Subcutaneous abdominal adipose tissue (tissue), 5 donors: ENCODE data around the gene DSCAML1.

Experiments used
- H3K27ac ChIP-seq: one replicate; pipeline ENCODE4 v1.7.0; 2013; ENCODE audit warnings: low read depth, mild to moderate bottlenecking, inconsistent platforms, low read length, moderate library complexity
- H3K27me3 ChIP-seq, 5 donors: one replicate each; pipeline ENCODE4 v1.7.0; 2013; ENCODE audit warnings: low read length in 5 of 5, inconsistent platforms in 1 of 5; ENCODE audit not compliant: control insufficient read depth in 5 of 5, insufficient read depth in 4 of 5
- H3K36me3 ChIP-seq, 5 donors: one replicate each; pipeline ENCODE4 v1.7.0; 2013; ENCODE audit warnings: low read length in 5 of 5; ENCODE audit not compliant: control insufficient read depth in 5 of 5, insufficient read depth in 5 of 5
- H3K4me1 ChIP-seq, 5 donors: one replicate each; pipeline ENCODE4 v1.7.0; 2013; ENCODE audit warnings: low read length in 5 of 5, mild to moderate bottlenecking in 3 of 5, moderate library complexity in 1 of 5; ENCODE audit not compliant: control insufficient read depth in 5 of 5, insufficient read depth in 5 of 5
- H3K4me3 ChIP-seq, 5 donors: one replicate each; pipeline ENCODE4 v1.7.0; 2013; ENCODE audit warnings: low read length in 5 of 5, low read depth in 1 of 5
- H3K9ac ChIP-seq, 5 donors: one replicate each; pipeline ENCODE4 v1.7.0; 2013; ENCODE audit warnings: low read length in 5 of 5, mild to moderate bottlenecking in 4 of 5, moderate library complexity in 3 of 5
- H3K9me3 ChIP-seq, 5 donors: one replicate each; pipeline ENCODE4 v1.7.0; 2013; ENCODE audit warnings: low read length in 5 of 5; ENCODE audit not compliant: control insufficient read depth in 5 of 5
- donor health status: healthy.
- donor health status: healthy.
- donor health status: healthy.
- donor health status: healthy.
- donor health status: healthy.

The DSCAML1 gene

GRCh38 chr11:117589063-117589462, 208.0 kb downstream of the DSCAML1 start:
- Histone ChIP-seq H3K36me3 (no peaks in the 10 kb centered on the region), H3K27ac (no peak overlapping the region), H3K4me1 (peaks cover 0 to 3% (median 0%) of the 10 kb centered on the region in 5 donors), H3K27me3 (peaks cover 0 to 8% (median 5%) of the 10 kb centered on the region in 5 donors), H3K9ac (no peak overlapping the region), H3K4me3 (no peak overlapping the region), H3K9me3 (no peaks in the 10 kb centered on the region)

GRCh38 chr11:117588166-117588810, 208.7 kb downstream of the DSCAML1 start:
- H3K4me3 ChIP-seq, result no peak overlapping the region
- H3K36me3 ChIP-seq, result no peaks in the 10 kb centered on the region
- H3K9ac ChIP-seq, result no peak overlapping the region
- H3K9me3 ChIP-seq, result no peaks in the 10 kb centered on the region
- H3K27ac ChIP-seq, result no peak overlapping the region
- peaks cover 0 to 8% (median 3%) of the 10 kb centered on the region in 5 donors for H3K4me1 ChIP-seq
- peaks cover 0 to 11% (median 5%) of the 10 kb centered on the region in 5 donors for H3K27me3 ChIP-seq

- H3K4me1 ChIP-seq, result peaks cover 0 to 11% (median 3%) of the 10 kb centered on the region in 5 donors
- peaks cover 0 to 11% (median 5%) of the 10 kb centered on the region in 5 donors for H3K27me3 ChIP-seq
- no peaks in the 10 kb centered on the region for H3K9me3 ChIP-seq
- H3K36me3 ChIP-seq, result no peaks in the 10 kb centered on the region
- no peak overlapping the region for H3K27ac ChIP-seq
- no peak overlapping the region for H3K9ac ChIP-seq
- H3K4me3 ChIP-seq, result no peak overlapping the region
Observed at GRCh38 chr11:117587416-117587815, 209.6 kb downstream of the DSCAML1 start.

- H3K27me3 ChIP-seq, result peaks cover 0 to 11% (median 5%) of the 10 kb centered on the region in 5 donors
- no peaks in the 10 kb centered on the region for H3K36me3 ChIP-seq
- no peak overlapping the region for H3K9ac ChIP-seq
- no peak overlapping the region for H3K4me3 ChIP-seq
- H3K27ac ChIP-seq, result no peak overlapping the region
- peaks cover 0 to 11% (median 3%) of the 10 kb centered on the region in 5 donors for H3K4me1 ChIP-seq
- no peaks in the 10 kb centered on the region for H3K9me3 ChIP-seq
Observed at GRCh38 chr11:117586392-117586791, 210.6 kb downstream of the DSCAML1 start.

- Histone ChIP-seq H3K36me3 (no peaks in the 10 kb centered on the region), H3K27me3 (peaks cover 0 to 13% (median 5%) of the 10 kb centered on the region in 5 donors), H3K4me1 (peaks cover 0 to 11% (median 3%) of the 10 kb centered on the region in 5 donors), H3K9me3 (no peaks in the 10 kb centered on the region), H3K9ac (no peak overlapping the region), H3K27ac (no peak overlapping the region), H3K4me3 (no peak overlapping the region)
Observed at GRCh38 chr11:117585631-117586030, 211.4 kb downstream of the DSCAML1 start.

GRCh38 chr11:117584056-117584830, 212.8 kb downstream of the DSCAML1 start:
- Histone ChIP-seq H3K9me3 (no peaks in the 10 kb centered on the region), H3K4me1 (peaks cover 0 to 11% (median 3%) of the 10 kb centered on the region in 5 donors), H3K9ac (no peak overlapping the region), H3K36me3 (no peaks in the 10 kb centered on the region), H3K27me3 (peaks cover 0 to 13% (median 5%) of the 10 kb centered on the region in 5 donors), H3K4me3 (no peak overlapping the region), H3K27ac (no peak overlapping the region)

GRCh38 chr11:117583063-117583801, 213.8 kb downstream of the DSCAML1 start:
- H3K4me1 ChIP-seq, result peaks cover 0 to 11% (median 3%) of the 10 kb centered on the region in 5 donors
- H3K9ac ChIP-seq, result no peak overlapping the region
- H3K4me3 ChIP-seq, result no peak overlapping the region
- H3K9me3 ChIP-seq, result no peaks in the 10 kb centered on the region
- H3K36me3 ChIP-seq, result no peaks in the 10 kb centered on the region
- H3K27me3 ChIP-seq, result peaks cover 0 to 6% (median 4%) of the 10 kb centered on the region in 5 donors
- no peak overlapping the region for H3K27ac ChIP-seq

GRCh38 chr11:117582433-117582832, 214.6 kb downstream of the DSCAML1 start:
- Histone ChIP-seq H3K9me3 (no peaks in the 10 kb centered on the region), H3K4me3 (no peak overlapping the region), H3K9ac (no peak overlapping the region), H3K4me1 (peaks cover 0 to 11% (median 3%) of the 10 kb centered on the region in 5 donors), H3K27me3 (peaks cover 0 to 6% (median 3%) of the 10 kb centered on the region in 5 donors), H3K27ac (no peak overlapping the region), H3K36me3 (no peaks in the 10 kb centered on the region)

GRCh38 chr11:117580866-117581265, 216.2 kb downstream of the DSCAML1 start:
- H3K4me1 ChIP-seq, result peaks cover 0 to 11% (median 3%) of the 10 kb centered on the region in 5 donors
- H3K9me3 ChIP-seq, result no peaks in the 10 kb centered on the region
- peaks cover 0 to 6% (median 0%) of the 10 kb centered on the region in 5 donors for H3K27me3 ChIP-seq
- no peak overlapping the region for H3K27ac ChIP-seq
- no peak overlapping the region for H3K4me3 ChIP-seq
- no peak overlapping the region for H3K9ac ChIP-seq
- no peaks in the 10 kb centered on the region for H3K36me3 ChIP-seq
